ENCODE results near the gene COQ8A.
"Not testable (repeated sequence)": the region's sequence is repeated elsewhere in the genome, so short reads cannot be mapped to it uniquely, and the experiment has no call there.

The COQ8A gene

DNA sequence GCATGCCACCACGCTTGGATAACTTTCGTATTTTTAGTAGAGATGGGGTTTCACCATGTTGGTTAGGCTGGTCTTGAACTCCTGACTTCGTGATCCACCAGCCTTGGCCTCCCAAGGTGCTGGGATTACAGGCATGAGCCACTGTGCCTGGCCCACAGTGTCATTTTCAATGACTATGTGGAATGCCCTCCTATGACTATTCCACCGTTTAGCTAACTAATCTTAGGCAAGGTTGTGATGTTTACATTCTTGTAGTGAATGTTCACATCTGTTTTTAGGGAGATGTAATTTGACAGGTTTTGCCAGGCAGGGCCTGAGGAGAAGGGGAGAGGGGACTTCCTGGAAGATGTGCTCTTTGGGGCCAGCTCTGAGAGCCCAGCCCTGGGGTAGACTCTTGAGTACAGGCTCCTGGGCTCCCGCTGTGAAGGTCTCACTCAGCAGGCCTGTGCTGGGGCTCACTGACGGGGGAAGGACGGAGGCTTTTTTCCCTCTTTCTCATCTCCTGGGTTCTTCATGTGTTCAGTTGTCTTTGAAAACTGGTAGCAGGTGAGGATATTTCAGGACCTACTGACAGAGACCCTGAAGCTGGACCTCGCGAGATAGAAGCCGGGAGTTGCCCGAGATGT is 13.2 kb downstream of the COQ8A start:
- Histone ChIP-seq H3K27me3 (ENCODE audit: control insufficient read depth, insufficient read depth, low read length) (no peaks in the 10 kb centered on the region), H3K36me3 (ENCODE audit: control insufficient read depth, insufficient read depth, low read length) (no peaks in the 10 kb centered on the region), H3K27ac (ENCODE audit: low read depth, low read length) (no peak overlapping the region), H3K4me1 (ENCODE audit: control insufficient read depth, insufficient read depth, low read length) (no peaks in the 10 kb centered on the region), H3K9me3 (ENCODE audit: control insufficient read depth, insufficient read depth, low read depth, low read length) (peaks cover 14% of the 10 kb centered on the region; the same call in 1 of the 2 replicates), H3K9ac (ENCODE audit: low read length) (no peak overlapping the region), H3K4me3 (ENCODE audit: low read depth, low read length) (no peak overlapping the region)

DNA sequence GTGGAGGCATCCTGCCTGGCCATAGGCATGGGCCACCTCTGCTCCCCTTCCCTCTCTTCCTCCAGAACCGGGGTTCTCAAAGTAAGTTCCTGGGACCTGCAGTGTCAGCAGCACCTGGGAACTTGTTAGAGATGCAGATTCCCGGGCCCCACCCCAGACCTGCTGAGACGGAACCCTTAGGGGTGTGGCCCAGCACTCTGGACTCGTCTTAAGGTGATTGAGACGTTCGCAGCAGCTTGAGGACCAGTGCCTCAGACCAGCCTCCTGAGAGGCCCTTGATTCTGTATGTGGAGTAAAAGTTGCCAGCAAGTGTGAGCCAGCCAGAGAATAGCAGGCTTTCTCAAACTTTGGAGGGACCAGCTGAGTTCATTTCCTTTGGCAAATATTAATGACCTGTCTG is 14.2 kb downstream of the COQ8A start:
- Histone ChIP-seq H3K27me3 (ENCODE audit: control insufficient read depth, insufficient read depth, low read length) (no peaks in the 10 kb centered on the region), H3K27ac (ENCODE audit: low read depth, low read length) (no peak overlapping the region), H3K4me3 (ENCODE audit: low read depth, low read length) (no peak overlapping the region), H3K9ac (ENCODE audit: low read length) (no peak overlapping the region), H3K36me3 (ENCODE audit: control insufficient read depth, insufficient read depth, low read length) (no peaks in the 10 kb centered on the region), H3K4me1 (ENCODE audit: control insufficient read depth, insufficient read depth, low read length) (no peaks in the 10 kb centered on the region), H3K9me3 (ENCODE audit: control insufficient read depth, insufficient read depth, low read depth, low read length) (peaks cover 14% of the 10 kb centered on the region; the same call in 1 of the 2 replicates)

DNA sequence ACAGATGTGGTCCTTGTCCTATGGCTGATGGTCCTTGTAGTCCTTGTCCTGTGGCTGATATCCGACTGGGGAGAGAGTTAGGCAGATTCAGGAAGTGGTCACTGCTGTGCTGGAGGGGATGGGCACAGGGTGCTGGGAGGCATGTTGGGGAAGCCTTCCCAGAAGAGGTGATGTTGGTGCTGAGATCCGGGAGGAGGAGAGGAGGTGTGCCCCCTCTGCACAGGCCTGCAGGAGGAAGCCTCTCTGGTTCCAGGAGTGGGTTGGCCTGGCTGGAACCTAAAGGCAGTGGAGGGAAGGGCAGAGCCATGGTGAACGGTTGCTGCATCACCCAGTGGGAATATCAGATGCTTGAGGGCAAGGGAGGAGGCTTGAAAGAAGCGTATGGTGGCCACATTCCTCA is 14.7 kb downstream of the COQ8A start:
- Histone ChIP-seq H3K9ac (ENCODE audit: low read length) (no peak overlapping the region), H3K9me3 (ENCODE audit: control insufficient read depth, insufficient read depth, low read depth, low read length) (peaks cover 14% of the 10 kb centered on the region; the same call in 1 of the 2 replicates), H3K27me3 (ENCODE audit: control insufficient read depth, insufficient read depth, low read length) (no peaks in the 10 kb centered on the region), H3K27ac (ENCODE audit: low read depth, low read length) (no peak overlapping the region), H3K4me1 (ENCODE audit: control insufficient read depth, insufficient read depth, low read length) (no peaks in the 10 kb centered on the region), H3K36me3 (ENCODE audit: control insufficient read depth, insufficient read depth, low read length) (no peaks in the 10 kb centered on the region), H3K4me3 (ENCODE audit: low read depth, low read length) (no peak overlapping the region)

GRCh38 chr1:226955857-226956256 is 15.8 kb downstream of the COQ8A start:
- H3K9ac ChIP-seq (ENCODE audit: low read length); H3K27me3 ChIP-seq (ENCODE audit: control insufficient read depth, insufficient read depth, low read length); H3K27ac ChIP-seq (ENCODE audit: low read depth, low read length); H3K4me3 ChIP-seq (ENCODE audit: low read depth, low read length); H3K4me1 ChIP-seq (ENCODE audit: control insufficient read depth, insufficient read depth, low read length); H3K36me3 ChIP-seq (ENCODE audit: control insufficient read depth, insufficient read depth, low read length): not testable (repeated sequence)
- H3K9me3 ChIP-seq (ENCODE audit: control insufficient read depth, insufficient read depth, low read depth, low read length): peaks cover 18% of the 10 kb centered on the region; the same call in 1 of the 2 replicates

- Histone ChIP-seq H3K27me3 (ENCODE audit: control insufficient read depth, insufficient read depth, low read length) (no peaks in the 10 kb centered on the region), H3K27ac (ENCODE audit: low read depth, low read length) (no peak overlapping the region)
These were observed 17.0 kb downstream of the COQ8A start for GRCh38 chr1:226956942-226957713.

GRCh38 chr1:226957714-226958113 is 17.6 kb downstream of the COQ8A start:
- H3K9ac ChIP-seq (ENCODE audit: low read length): no peak overlapping the region
- no peaks in the 10 kb centered on the region for H3K4me1 ChIP-seq (ENCODE audit: control insufficient read depth, insufficient read depth, low read length)
- H3K27ac ChIP-seq (ENCODE audit: low read depth, low read length): no peak overlapping the region
- peaks cover 18% of the 10 kb centered on the region; the same call in 1 of the 2 replicates for H3K9me3 ChIP-seq (ENCODE audit: control insufficient read depth, insufficient read depth, low read depth, low read length)
- no peak overlapping the region for H3K4me3 ChIP-seq (ENCODE audit: low read depth, low read length)
- H3K27me3 ChIP-seq (ENCODE audit: control insufficient read depth, insufficient read depth, low read length): no peaks in the 10 kb centered on the region
- no peaks in the 10 kb centered on the region for H3K36me3 ChIP-seq (ENCODE audit: control insufficient read depth, insufficient read depth, low read length)

More at GRCh38 chr1:226956942-226957713, 17.0 kb downstream of the COQ8A start:
- Histone ChIP-seq H3K4me1 (ENCODE audit: control insufficient read depth, insufficient read depth, low read length) (no peaks in the 10 kb centered on the region), H3K36me3 (ENCODE audit: control insufficient read depth, insufficient read depth, low read length) (no peaks in the 10 kb centered on the region), H3K9ac (ENCODE audit: low read length) (no peak overlapping the region), H3K9me3 (ENCODE audit: control insufficient read depth, insufficient read depth, low read depth, low read length) (peaks cover 18% of the 10 kb centered on the region; the same call in 1 of the 2 replicates), H3K4me3 (ENCODE audit: low read depth, low read length) (no peak overlapping the region)

GRCh38 chr1:226958300-226958699 is 18.2 kb downstream of the COQ8A start:
- H3K9ac ChIP-seq (ENCODE audit: low read length): no peak overlapping the region
- H3K9me3 ChIP-seq (ENCODE audit: control insufficient read depth, insufficient read depth, low read depth, low read length): peaks cover 18% of the 10 kb centered on the region; the same call in 1 of the 2 replicates
- no peaks in the 10 kb centered on the region for H3K27me3 ChIP-seq (ENCODE audit: control insufficient read depth, insufficient read depth, low read length)
- no peaks in the 10 kb centered on the region for H3K36me3 ChIP-seq (ENCODE audit: control insufficient read depth, insufficient read depth, low read length)
- no peaks in the 10 kb centered on the region for H3K4me1 ChIP-seq (ENCODE audit: control insufficient read depth, insufficient read depth, low read length)
- no peak overlapping the region for H3K27ac ChIP-seq (ENCODE audit: low read depth, low read length)
- no peak overlapping the region for H3K4me3 ChIP-seq (ENCODE audit: low read depth, low read length)

GRCh38 chr1:226960256-226960655 is 20.2 kb downstream of the COQ8A start:
- H3K27me3 ChIP-seq (ENCODE audit: control insufficient read depth, insufficient read depth, low read length): no peaks in the 10 kb centered on the region
- no peak overlapping the region for H3K27ac ChIP-seq (ENCODE audit: low read depth, low read length)
- no peak overlapping the region for H3K4me3 ChIP-seq (ENCODE audit: low read depth, low read length)
- peaks cover under 1% of the 10 kb centered on the region; the same call in 1 of the 2 replicates for H3K36me3 ChIP-seq (ENCODE audit: control insufficient read depth, insufficient read depth, low read length)
- peaks cover 11% of the 10 kb centered on the region; the same call in 1 of the 2 replicates for H3K9me3 ChIP-seq (ENCODE audit: control insufficient read depth, insufficient read depth, low read depth, low read length)
- H3K9ac ChIP-seq (ENCODE audit: low read length): no peak overlapping the region
- H3K4me1 ChIP-seq (ENCODE audit: control insufficient read depth, insufficient read depth, low read length): no peaks in the 10 kb centered on the region

DNA sequence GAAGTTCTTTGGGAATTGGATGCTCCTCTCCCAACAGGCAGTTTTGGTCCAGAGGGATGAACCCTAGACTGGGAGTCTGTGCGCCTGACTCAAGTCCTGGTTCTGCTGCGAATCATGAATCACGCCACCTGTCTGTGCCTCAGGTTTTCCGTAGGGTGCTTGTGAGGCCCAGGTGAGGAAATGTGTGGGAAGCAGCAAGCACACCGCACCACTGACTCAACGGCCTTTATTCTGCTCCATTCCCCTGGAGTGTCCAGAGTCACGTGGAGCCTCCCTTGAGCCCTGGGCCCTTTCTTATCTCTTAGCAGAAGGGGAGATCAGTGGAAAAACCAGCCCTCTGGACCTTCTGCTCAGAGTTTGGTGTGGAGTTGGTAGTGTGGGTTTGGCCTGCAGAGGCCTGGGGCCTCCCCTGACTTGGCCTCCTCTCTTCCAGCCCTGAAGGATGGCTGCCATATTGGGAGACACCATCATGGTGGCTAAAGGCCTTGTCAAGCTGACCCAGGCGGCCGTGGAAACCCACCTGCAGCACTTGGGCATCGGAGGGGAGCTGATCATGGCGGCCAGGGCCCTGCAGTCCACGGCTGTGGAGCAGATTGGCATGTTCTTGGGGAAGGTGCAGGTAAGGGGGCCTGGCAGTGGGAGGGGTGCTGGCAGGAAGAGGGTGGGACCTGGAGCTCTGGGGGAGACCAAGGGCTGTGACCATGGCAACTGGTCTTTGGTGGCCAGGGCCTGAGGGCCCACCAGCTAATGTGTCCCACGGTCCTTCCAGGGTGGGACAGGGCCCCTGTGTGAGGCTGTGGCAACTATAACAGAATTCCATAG is 21.1 kb downstream of the COQ8A start:
- Histone ChIP-seq H3K27ac (ENCODE audit: low read depth, low read length) (no peak overlapping the region), H3K4me1 (ENCODE audit: control insufficient read depth, insufficient read depth, low read length) (no peaks in the 10 kb centered on the region), H3K36me3 (ENCODE audit: control insufficient read depth, insufficient read depth, low read length) (peaks cover 6% of the 10 kb centered on the region), H3K9me3 (ENCODE audit: control insufficient read depth, insufficient read depth, low read depth, low read length) (peaks cover 4% of the 10 kb centered on the region; the same call in 1 of the 2 replicates), H3K4me3 (ENCODE audit: low read depth, low read length) (no peak overlapping the region), H3K27me3 (ENCODE audit: control insufficient read depth, insufficient read depth, low read length) (no peaks in the 10 kb centered on the region), H3K9ac (ENCODE audit: low read length) (no peak overlapping the region)

DNA sequence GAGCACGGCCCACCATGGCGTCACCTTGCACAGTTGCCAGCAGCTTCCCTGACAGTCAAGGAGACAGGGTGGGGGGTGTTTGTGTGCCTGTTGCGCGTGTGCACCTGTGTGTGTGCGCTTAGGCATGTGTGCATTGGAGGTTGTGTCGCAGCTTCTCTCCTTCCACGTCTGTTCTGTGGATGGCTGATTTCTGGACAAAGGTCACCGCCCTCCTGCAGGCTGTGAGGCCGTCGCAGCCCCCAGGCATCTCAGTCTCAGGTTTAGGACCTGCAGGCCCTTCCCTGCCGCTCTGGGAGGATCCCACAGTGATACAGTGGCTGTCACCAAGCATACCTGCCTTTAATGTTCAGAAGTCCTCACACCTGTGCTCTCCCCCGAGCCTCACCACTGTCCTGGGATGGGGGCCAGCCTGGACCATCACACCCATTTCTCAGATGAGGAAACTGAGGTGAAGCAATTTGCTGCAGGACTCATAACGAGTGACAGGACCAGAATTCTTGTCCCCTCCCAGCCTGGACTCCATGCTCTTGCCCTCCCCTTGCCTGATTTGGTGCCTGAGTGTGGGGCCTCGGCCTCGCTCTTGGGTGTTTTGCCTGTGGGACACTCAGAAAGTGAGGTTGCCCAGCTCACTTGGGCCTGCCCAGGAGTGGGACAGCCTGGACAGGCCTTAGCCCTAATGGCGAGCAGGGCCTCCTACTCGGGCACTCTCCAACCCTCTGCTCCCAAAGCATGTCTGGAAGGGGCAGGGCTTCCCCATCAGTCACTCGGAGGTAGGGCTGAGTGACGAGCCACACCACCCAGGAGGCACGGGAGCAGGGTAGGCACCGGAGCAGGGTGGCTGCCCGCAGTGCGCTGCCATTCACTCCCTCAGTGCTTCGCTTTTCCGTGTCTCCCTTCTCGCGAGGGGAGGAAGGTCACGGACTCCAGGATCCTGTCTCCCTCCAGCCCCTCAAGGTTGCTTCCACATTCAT is 22.6 kb downstream of the COQ8A start:
- Histone ChIP-seq H3K36me3 (ENCODE audit: control insufficient read depth, insufficient read depth, low read length) (peaks cover 12% of the 10 kb centered on the region), H3K27ac (ENCODE audit: low read depth, low read length) (no peak overlapping the region), H3K9ac (ENCODE audit: low read length) (no peak overlapping the region), H3K4me3 (ENCODE audit: low read depth, low read length) (no peak overlapping the region), H3K27me3 (ENCODE audit: control insufficient read depth, insufficient read depth, low read length) (no peaks in the 10 kb centered on the region), H3K4me1 (ENCODE audit: control insufficient read depth, insufficient read depth, low read length) (no peaks in the 10 kb centered on the region), H3K9me3 (ENCODE audit: control insufficient read depth, insufficient read depth, low read depth, low read length) (peaks cover 4% of the 10 kb centered on the region; the same call in 1 of the 2 replicates)

Measured in HUES6 (cell line).